ENCODE measurements around the gene LRATD1. TPM values are rescaled to one million over a fixed set of nuclear protein-coding genes. Genes with fewer than 3 reads are reported as not detected.

The LRATD1 gene
- total RNA-seq, 1 donor from 2014 or later = 8.0 TPM

DNA sequence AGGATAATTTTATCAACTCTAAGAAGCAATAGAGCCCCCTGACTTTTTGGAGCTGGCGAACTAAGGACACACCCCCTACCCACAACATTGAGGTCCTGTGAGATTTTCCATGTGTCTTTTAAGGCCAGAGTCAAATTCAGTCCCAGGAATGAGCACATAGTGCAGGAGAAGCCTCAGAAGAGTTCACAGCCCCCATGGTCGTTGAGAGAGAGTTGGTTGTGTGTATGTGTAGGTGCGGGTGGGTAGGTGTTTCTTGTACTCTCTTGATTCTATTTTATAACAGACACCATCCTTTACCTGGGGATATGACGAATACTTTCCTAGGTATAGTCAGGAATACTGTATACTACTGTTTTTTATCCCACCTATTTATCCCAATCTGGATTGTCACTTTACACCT, 8.6 kb downstream of the LRATD1 start:
- H3K27me3 ChIP-seq (ENCODE audit: low read depth) = no peaks in the 10 kb centered on the region
- intact Hi-C loops (cut with DNase I) = no loop called here

DNA sequence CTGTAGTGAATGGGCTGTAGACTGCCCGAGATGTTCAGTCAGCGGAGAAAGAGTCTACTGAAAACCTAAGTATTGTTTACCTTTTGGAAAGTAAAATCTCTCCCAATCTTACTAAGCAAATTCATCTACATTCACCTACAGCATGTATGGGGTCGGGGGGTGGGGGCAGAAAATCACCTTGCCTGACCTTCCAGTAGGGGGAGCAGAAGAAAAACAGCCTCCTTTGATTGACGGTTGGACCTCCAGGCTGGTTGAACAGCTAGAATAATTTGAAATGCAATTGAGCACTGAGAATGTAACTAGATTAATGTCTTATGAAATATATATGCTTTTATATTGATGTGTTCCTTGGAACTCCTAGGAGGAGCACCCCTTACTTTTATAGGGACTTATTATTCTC, 10.0 kb downstream of the LRATD1 start:
- no peaks in the 10 kb centered on the region for H3K36me3 ChIP-seq
- no peaks in the 10 kb centered on the region for H3K27me3 ChIP-seq (ENCODE audit: low read depth)
- no peak for TF ChIP-seq CTCF (IDR thresholded peaks at IDR 0.05)
- H3K4me1 ChIP-seq = no peaks in the 10 kb centered on the region
- no peak for ATAC-seq
- no peaks in the 10 kb centered on the region for H3K9me3 ChIP-seq
- no peak overlapping the region for H3K4me3 ChIP-seq
- intact Hi-C loops (cut with DNase I) = no loop called here
- no peak overlapping the region for H3K27ac ChIP-seq
- no peak for DNase-seq

More for the DNA sequence above, 8.6 kb downstream of the LRATD1 start:
- H3K4me3 ChIP-seq = no peak overlapping the region
- H3K4me1 ChIP-seq = peaks cover 4% of the 10 kb centered on the region
- no peak for DNase-seq
- no peaks in the 10 kb centered on the region for H3K36me3 ChIP-seq
- no peak for ATAC-seq
- TF ChIP-seq CTCF (IDR thresholded peaks at IDR 0.05) = no peak
- no peaks in the 10 kb centered on the region for H3K9me3 ChIP-seq
- no peak overlapping the region for H3K27ac ChIP-seq

DNA sequence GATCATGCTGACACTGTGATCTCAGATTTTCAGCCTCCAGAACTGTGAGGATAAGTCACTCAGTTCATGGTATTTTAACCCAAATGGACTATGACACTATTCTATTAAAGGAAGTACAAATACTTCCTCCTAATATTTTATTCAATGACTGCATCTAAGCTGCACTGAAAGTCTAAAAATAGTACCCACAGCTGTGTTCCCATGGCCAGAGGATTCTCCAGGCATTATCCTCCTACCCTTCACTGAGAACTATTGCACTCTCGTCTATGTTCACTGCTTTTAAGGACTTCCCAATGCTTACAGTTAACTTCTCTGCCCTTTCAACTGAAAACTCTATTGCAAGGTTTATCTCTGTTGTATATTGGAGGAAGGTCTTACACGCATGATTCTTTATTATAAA, 15.2 kb downstream of the LRATD1 start:
- TF ChIP-seq CTCF (IDR thresholded peaks at IDR 0.05) = no peak
- Histone ChIP-seq H3K4me1 (no peaks in the 10 kb centered on the region), H3K9me3 (no peaks in the 10 kb centered on the region), H3K36me3 (no peaks in the 10 kb centered on the region), H3K27me3 (ENCODE audit: low read depth) (no peaks in the 10 kb centered on the region), H3K4me3 (no peak overlapping the region), H3K27ac (no peak overlapping the region)
- intact Hi-C loops (cut with DNase I) = no loop called here
- ATAC-seq (no peak), DNase-seq (no peak)

DNA sequence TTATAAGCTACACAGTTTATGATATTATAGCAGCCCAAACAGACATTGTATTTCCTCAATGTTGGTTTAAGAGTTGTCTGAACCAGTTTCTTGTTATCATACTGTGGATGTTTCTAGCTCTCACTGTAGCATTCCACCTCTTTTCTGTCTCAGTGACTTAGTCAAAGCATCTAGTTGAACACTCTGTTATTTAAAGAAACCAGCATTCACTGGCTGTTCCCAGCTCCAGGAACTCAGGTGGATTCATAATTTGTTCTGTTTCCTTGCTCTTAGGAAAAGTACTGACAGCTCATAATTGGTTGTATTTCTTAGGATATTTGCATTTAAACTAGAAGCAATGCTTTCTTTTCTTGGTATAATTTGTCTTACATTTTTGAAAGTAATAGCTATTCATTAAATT, 17.5 kb downstream of the LRATD1 start:
- ATAC-seq (no peak), DNase-seq (no peak)
- H3K27me3 ChIP-seq (ENCODE audit: low read depth) = no peaks in the 10 kb centered on the region
- H3K4me1 ChIP-seq = no peaks in the 10 kb centered on the region
- no peak for TF ChIP-seq CTCF (IDR thresholded peaks at IDR 0.05)
- intact Hi-C loops (cut with DNase I) = no loop called here
- no peak overlapping the region for H3K27ac ChIP-seq
- no peak overlapping the region for H3K4me3 ChIP-seq
- H3K9me3 ChIP-seq = no peaks in the 10 kb centered on the region
- no peaks in the 10 kb centered on the region for H3K36me3 ChIP-seq

DNA sequence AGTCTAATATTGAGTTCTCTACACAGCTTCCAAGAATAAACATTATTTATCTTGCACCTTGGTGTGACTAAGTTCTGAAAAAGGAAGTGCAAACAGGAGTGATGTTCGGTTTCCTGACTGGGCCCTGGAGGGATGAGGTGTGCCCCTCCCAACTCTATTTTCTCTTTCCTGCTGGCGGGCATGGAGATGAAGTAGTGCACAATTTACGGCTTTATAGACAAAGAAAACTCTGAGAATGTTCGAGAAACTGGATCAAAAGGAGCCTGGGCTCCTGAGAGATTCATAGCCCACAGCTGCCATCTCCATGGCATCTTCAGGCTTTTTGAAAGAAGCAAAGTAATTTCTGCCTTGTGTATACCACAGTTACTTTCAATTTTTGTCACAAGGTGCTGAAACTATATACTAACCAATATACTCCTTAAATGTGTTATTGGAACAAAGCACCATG, 22.3 kb downstream of the LRATD1 start:
- Histone ChIP-seq H3K4me1 (no peaks in the 10 kb centered on the region), H3K36me3 (no peaks in the 10 kb centered on the region), H3K4me3 (no peak overlapping the region), H3K27me3 (ENCODE audit: low read depth) (no peaks in the 10 kb centered on the region), H3K9me3 (no peaks in the 10 kb centered on the region), H3K27ac (no peak overlapping the region)
- no peak for ATAC-seq
- no peak for TF ChIP-seq CTCF (IDR thresholded peaks at IDR 0.05)
- intact Hi-C loops (cut with DNase I) = no loop called here
- no peak for DNase-seq

- no peak for ATAC-seq
- no peaks in the 10 kb centered on the region for H3K9me3 ChIP-seq
- H3K4me3 ChIP-seq = no peak overlapping the region
- no peaks in the 10 kb centered on the region for H3K27me3 ChIP-seq (ENCODE audit: low read depth)
- H3K27ac ChIP-seq = no peak overlapping the region
- no peak for DNase-seq
- H3K4me1 ChIP-seq = no peaks in the 10 kb centered on the region
- H3K36me3 ChIP-seq = no peaks in the 10 kb centered on the region
- no peak for TF ChIP-seq CTCF (IDR thresholded peaks at IDR 0.05)
- intact Hi-C loops (cut with DNase I) = no loop called here
Observed at GRCh38 chr2:14656146-14656545, 23.6 kb downstream of the LRATD1 start.
